ENCODE measurements around the gene KIF5A.

KIF5A gene

DNA sequence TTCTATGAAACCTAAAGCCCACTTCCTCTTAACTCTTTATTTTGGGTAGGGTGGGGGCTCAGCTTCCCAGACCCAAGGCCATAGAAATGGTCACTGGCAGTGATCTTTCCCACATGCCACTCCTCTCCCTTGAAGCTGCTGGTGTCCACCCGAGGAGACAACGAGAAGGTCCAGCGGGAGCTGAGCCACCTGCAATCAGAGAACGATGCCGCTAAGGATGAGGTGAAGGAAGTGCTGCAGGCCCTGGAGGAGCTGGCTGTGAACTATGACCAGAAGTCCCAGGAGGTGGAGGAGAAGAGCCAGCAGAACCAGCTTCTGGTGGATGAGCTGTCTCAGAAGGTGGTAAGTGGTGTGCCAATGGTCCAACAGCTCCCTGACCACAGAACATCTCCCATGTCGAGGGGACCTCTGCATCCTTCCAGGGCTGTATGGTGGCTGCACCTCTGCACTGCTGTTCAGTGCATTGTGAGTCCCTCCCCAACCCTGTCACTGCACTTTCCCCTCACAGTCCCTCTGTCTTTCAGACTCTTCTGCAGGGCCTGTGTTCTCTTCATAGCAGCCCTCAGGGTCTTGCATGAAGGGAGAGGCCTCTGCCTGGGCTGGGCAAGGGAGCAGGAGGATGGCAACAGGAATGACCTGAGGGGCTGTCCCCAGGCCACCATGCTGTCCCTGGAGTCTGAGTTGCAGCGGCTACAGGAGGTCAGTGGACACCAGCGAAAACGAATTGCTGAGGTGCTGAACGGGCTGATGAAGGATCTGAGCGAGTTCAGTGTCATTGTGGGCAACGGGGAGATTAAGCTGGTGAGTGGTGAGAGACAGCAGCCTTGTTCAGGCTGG lies 22.3 kb downstream of the KIF5A start:
- no peak overlapping the region for H3K4me3 ChIP-seq (replicated peaks; ENCODE audit: low read depth, low read length)
- TF ChIP-seq, protein P1, sequence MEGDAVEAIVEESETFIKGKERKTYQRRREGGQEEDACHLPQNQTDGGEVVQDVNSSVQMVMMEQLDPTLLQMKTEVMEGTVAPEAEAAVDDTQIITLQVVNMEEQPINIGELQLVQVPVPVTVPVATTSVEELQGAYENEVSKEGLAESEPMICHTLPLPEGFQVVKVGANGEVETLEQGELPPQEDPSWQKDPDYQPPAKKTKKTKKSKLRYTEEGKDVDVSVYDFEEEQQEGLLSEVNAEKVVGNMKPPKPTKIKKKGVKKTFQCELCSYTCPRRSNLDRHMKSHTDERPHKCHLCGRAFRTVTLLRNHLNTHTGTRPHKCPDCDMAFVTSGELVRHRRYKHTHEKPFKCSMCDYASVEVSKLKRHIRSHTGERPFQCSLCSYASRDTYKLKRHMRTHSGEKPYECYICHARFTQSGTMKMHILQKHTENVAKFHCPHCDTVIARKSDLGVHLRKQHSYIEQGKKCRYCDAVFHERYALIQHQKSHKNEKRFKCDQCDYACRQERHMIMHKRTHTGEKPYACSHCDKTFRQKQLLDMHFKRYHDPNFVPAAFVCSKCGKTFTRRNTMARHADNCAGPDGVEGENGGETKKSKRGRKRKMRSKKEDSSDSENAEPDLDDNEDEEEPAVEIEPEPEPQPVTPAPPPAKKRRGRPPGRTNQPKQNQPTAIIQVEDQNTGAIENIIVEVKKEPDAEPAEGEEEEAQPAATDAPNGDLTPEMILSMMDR (IDR thresholded peaks at IDR 0.05; ENCODE audit: low read depth, low read length, missing control alignments): no peak
- no peak for DNase-seq (ENCODE audit: extremely low read depth, low read depth)

DNA sequence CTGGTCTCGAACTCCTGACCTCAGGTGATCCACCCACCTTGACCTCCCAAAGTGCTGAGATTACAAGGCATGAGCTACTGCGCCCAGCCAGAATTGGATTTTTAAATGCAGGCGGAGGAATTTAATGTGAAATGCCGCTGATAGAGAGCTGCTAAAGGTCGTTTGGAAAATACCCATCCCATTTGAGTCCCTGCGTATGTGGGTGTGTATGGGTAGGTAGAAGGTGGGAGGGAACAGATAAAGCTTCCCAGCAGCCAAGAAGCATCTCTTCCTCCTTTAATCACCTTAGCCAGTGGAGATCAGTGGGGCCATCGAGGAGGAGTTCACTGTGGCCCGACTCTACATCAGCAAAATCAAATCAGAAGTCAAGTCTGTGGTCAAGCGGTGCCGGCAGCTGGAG lies 25.0 kb downstream of the KIF5A start:
- TF ChIP-seq, protein P1 (IDR thresholded peaks at IDR 0.05; ENCODE audit: low read depth, low read length, missing control alignments): no peak
- no peak overlapping the region for H3K4me3 ChIP-seq (replicated peaks; ENCODE audit: low read depth, low read length)
- DNase-seq (ENCODE audit: extremely low read depth, low read depth): no peak

DNA sequence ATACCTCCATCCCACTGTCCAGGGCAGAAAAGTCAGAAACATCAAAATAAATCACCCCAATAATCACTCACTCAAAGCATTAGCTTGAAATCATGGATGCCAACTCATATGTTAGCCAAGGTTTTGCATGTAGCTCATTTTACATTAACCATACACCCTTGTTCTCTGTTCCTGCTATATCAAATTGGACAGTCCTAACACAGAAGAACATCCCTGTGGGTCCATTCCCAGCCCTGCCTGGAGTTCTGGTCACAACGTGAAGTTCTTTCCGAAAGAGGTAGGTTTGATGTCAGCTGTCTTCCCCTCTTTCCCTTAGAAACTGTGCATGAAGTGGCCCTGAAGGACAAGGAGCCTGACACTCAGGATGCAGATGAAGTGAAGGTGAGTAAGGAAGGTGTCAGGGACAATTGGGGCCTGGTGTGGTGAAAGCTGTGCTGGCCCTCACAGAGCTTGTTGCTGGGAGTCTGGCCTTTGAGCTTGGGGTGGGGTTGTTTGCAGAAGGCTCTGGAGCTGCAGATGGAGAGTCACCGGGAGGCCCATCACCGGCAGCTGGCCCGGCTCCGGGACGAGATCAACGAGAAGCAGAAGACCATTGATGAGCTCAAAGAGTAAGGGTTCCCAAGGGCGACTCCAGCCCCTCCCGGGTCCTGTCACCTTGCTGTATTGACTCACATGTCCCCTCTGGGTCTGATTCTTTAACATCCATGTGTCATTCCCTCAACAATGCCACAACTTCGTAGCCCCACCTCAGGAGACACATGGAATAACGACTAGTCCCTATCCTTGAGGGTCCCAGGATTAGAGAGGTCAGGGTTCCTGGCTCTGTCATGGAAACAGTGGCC lies 26.1 kb downstream of the KIF5A start:
- TF ChIP-seq, protein P1 (IDR thresholded peaks at IDR 0.05; ENCODE audit: low read depth, low read length, missing control alignments): no peak
- no peak overlapping the region for H3K4me3 ChIP-seq (replicated peaks; ENCODE audit: low read depth, low read length)
- DNase-seq (ENCODE audit: extremely low read depth, low read depth): no peak

DNA sequence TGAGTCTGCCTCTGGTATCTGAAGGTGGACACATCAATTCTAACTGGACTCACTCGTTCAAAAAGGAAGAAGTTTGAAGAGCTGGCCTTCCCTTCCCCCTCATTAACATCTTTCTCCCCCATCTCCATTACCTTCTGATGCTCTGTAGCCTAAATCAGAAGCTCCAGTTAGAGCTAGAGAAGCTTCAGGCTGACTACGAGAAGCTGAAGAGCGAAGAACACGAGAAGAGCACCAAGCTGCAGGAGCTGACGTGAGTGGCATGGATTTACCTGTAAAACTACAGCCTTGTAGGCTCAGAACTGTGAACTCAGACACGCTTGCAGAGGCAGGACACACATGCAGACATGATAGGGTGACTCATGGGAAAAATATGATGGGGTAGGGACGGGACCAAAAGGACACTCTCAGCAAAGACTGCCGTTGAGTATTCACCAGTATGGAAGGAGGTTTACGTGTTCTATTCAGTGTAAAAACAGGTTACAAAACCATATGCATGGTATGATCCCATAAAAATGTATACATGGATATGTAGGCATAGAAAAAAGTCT lies 26.8 kb downstream of the KIF5A start:
- no peak for DNase-seq (ENCODE audit: extremely low read depth, low read depth)
- TF ChIP-seq, protein P1 (IDR thresholded peaks at IDR 0.05; ENCODE audit: low read depth, low read length, missing control alignments): no peak
- H3K4me3 ChIP-seq (replicated peaks; ENCODE audit: low read depth, low read length): no peak overlapping the region

DNA sequence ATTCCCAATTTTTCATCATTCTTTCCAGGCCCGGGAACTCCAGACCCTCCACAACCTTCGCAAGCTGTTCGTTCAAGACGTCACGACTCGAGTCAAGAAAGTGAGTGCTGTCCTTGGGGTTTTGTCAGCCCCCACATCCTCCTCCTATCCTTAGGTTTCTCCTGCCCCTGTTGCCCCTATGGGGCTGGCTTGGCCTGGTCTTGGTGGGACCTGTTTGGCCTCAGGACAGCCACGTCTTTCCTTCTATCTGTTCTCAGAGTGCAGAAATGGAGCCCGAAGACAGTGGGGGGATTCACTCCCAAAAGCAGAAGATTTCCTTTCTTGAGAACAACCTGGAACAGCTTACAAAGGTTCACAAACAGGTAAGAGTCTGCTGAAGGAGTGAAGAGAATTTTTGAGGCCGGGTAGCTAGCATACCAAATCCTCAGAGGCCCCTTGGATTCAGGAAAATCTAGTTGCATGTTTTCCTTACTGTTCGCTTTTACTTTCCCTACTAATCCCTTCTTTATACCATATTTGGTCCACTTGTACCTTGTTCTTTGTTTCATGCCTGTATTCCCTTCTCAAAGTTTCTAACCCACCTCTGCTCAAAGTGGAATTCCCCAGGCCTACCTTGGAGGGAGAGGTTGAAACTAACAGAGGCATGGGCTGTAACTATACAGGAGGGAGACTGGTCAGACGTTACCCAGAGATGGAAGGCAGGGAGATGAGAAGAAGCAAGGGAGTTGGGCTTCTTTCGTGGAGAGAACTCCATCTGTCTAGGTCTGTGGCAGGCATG lies 28.3 kb downstream of the KIF5A start:
- H3K4me3 ChIP-seq (replicated peaks; ENCODE audit: low read depth, low read length): no peak overlapping the region
- no peak for DNase-seq (ENCODE audit: extremely low read depth, low read depth)
- TF ChIP-seq, protein P1 (IDR thresholded peaks at IDR 0.05; ENCODE audit: low read depth, low read length, missing control alignments): no peak

DNA sequence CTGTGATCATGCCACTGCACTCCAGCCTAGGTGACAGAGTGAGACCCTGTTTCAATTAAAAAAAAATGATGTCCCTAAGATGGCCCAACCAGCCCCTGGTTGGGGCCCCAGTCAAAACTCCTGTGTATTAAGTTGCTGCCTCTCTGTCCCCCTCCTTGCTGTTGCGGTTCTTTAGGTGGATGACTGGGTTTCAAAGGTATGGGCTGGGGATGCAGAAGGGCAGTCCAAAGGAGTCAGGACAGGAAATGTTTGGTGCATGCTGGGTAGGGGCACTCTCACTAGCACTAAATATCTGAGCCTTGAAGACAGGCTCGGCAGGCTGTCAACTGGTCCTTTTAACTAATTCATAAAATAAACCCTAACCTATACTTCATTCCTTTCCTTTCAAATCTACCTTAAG lies 29.2 kb downstream of the KIF5A start:
- TF ChIP-seq, protein P1 (IDR thresholded peaks at IDR 0.05; ENCODE audit: low read depth, low read length, missing control alignments): no peak
- H3K4me3 ChIP-seq (replicated peaks; ENCODE audit: low read depth, low read length): no peak overlapping the region
- DNase-seq (ENCODE audit: extremely low read depth, low read depth): no peak

Measured in HFF-Myc (cell line).